ENCODE measurements around the gene IMMT.
"Not testable (repeated sequence)": the region's sequence is repeated elsewhere in the genome, so short reads cannot be mapped to it uniquely, and the experiment has no call there.

IMMT gene

DNA sequence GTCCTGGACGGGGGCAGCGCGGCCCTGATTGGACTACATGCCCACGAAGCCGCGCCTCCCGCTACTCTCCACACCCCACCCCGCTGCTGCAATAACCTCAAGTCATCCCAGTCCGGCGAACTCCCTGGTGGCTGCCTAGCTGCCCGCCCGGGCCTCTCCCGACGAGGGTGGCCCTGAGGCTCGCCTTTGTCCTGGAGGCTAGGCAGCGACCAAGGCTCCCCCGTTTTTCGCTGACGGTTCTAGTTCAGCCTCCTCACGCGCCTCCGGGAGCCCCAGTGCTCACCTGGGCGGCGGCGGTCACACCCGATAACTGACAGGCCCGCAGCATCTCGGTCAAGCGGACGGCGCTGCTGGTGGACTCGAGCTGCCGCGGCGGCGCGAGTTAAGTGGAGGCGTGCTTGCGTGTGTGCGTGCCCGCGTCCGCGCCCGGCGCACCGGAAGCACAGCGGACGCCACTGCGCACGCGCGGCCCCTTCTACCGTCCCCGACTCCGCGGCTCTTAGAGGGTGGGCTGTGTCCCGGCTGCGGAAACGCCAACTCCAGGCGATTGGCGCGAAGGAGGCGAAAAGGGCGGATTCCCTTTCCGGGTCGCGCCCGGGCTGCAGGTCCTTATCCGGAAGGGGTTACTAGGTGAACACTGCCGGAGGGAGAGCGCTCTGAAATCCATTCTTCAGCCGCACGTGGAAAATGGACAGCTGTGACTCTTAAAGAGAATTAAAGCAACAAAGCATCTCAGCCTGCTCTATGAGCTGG is at the start of gene IMMT:
TSS of gene IMMT (minus strand) at position 408 of the 753 bp plus-strand sequence. CDS start at position 328, 80 bp downstream.
- Mint-ChIP-seq H3K4me3 (peak within 1 kb of the TSS; percentile 93), H3K36me3 (ENCODE audit: low read depth) (peaks cover 30% of the 10 kb centered on the region), H3K27me3 (ENCODE audit: low read depth) (no peaks in the 10 kb centered on the region), H3K9me3 (no peaks in the 10 kb centered on the region), H3K27ac (peak within 1 kb of the TSS; percentile 89), H3K4me1 (ENCODE audit: low read depth) (peaks cover 32% of the 10 kb centered on the region)
- peak; percentile 94 for DNase-seq (ENCODE audit: low spot score)

DNA sequence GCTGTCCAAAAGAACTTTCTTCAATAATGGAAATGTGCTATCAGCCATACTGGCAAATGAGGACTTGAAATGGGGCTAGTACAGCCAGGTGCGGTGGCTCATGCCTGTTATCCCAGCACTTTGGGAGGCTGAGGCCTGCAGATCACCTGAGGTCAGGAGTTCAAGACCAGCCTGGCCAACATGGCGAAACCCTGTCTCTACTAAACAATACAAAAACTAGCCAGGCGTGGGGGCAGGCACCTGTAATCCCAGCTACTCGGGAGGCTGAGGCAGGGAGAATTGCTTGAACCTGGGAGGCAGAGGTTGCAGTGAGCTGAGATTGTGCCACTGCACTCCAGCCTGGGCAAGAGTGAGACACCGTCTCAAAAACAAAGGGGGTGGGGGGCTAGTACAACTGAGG is 49.5 kb upstream of the IMMT start:
- H3K4me3 Mint-ChIP-seq; H3K36me3 Mint-ChIP-seq (ENCODE audit: low read depth); DNase-seq (ENCODE audit: low spot score); H3K27ac Mint-ChIP-seq; H3K4me1 Mint-ChIP-seq (ENCODE audit: low read depth); H3K27me3 Mint-ChIP-seq (ENCODE audit: low read depth); H3K9me3 Mint-ChIP-seq: not testable (repeated sequence)

DNA sequence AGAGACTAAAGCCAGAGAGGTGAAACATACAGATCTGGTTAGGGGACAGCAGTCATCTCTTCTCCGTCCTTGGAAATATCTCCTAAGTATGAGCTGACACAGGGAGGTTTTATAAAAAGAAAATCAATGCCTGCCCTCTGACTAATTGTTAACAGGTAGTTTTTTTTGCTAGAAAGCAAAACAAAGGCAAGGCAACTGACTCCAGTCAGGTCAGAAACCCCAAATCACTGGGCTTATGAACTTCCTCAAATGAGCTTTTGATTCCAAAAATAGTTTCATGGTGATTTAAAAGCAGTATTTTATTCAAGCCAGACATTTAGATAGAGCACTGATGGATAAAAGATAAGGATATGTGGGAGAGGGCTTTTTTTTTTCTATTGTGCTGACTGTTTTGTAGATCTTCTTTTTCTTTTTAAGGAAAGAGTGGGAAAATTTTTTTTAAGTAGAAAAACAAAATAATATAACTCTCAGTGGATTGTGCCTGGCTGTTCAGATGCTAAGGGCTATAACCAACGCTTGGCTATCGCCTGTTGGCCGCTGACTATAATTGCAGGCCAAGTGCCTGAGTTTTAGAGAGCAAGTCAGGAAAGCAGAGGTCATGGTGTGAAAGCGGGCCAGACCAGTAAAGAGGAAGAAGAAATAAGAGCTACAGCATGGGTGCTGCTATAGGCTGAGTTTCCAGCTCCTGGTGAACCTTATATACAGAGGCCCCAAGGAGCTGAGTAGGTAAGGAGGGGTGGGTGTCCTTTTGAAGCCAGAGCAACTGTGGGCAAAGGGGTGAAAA is 48.9 kb upstream of the IMMT start:
- peaks cover 5% of the 10 kb centered on the region for H3K4me1 Mint-ChIP-seq (ENCODE audit: low read depth)
- DNase-seq (ENCODE audit: low spot score), result no peak
- H3K27me3 Mint-ChIP-seq (ENCODE audit: low read depth), result peaks cover 7% of the 10 kb centered on the region
- H3K9me3 Mint-ChIP-seq, result no peaks in the 10 kb centered on the region
- no peak overlapping the region for H3K27ac Mint-ChIP-seq
- H3K36me3 Mint-ChIP-seq (ENCODE audit: low read depth), result no peaks in the 10 kb centered on the region
- H3K4me3 Mint-ChIP-seq, result no peak overlapping the region

DNA sequence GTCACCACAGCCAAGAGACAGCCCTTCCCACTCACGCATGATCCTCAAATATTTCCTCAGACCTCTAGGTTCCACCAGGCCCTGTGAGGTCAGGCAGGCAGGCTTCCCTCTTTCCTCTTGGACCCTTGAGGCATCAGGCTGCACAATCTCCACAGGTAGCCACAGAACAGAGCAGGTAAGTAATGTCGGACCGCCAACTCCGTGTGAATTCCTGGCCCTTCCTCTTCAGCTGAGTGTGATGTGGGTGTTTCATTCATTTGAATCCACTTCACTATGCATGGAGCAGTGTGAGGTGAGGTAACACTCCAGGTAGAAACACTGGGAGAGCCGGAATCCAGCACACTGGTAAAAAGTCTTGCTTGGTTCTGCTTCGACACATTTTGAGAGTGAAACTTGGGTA is 48.0 kb upstream of the IMMT start:
- Mint-ChIP-seq H3K9me3 (no peaks in the 10 kb centered on the region), H3K4me1 (ENCODE audit: low read depth) (peaks cover 10% of the 10 kb centered on the region), H3K36me3 (ENCODE audit: low read depth) (no peaks in the 10 kb centered on the region), H3K27me3 (ENCODE audit: low read depth) (peaks cover 7% of the 10 kb centered on the region), H3K27ac (no peak overlapping the region), H3K4me3 (no peak overlapping the region)
- DNase-seq (ENCODE audit: low spot score), result no peak

DNA sequence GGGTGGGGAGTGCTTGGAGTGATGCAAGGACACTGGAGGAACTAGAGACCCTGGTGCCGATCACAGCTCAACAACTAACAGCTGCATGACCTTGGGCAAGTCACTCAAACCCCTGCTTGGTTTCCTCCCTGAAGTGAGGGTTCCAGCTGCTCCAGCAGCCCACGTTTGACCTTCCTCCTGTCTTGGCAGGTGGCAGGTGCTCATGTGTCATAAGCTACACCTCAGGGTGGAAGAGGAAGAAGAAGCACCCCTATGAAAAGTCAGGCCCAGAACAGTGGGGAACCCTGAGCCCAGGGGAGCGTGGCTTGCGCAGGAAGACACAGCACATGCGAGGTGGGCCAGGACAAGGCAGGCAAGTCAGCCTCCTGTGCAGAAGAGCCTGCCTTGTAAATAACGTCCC is 46.3 kb upstream of the IMMT start:
- Mint-ChIP-seq H3K9me3 (no peaks in the 10 kb centered on the region), H3K27ac (no peak overlapping the region), H3K4me3 (no peak overlapping the region), H3K4me1 (ENCODE audit: low read depth) (peaks cover 17% of the 10 kb centered on the region), H3K36me3 (ENCODE audit: low read depth) (no peaks in the 10 kb centered on the region), H3K27me3 (ENCODE audit: low read depth) (peaks cover 7% of the 10 kb centered on the region)
- DNase-seq (ENCODE audit: low spot score), result no peak

DNA sequence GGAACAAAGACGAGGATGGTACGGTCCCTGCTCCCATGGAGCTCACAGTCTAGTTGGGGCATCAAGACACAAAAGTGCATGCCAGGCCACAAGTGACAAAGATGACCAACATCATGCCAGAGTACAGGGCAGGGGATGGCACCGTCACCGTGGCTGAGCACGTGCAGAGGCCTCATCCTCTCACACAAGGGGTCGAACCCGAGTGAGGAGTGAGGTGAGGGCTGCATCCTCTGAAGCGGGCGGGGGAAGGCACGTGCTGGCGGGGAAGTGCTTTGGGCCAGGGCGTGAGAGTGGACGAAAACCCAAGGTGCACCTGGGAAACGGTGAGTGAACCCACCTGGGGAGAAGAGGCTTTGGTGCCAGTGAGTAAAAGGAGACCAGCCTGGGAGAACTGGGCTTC is 45.0 kb upstream of the IMMT start:
- no peak overlapping the region for H3K4me3 Mint-ChIP-seq
- no peaks in the 10 kb centered on the region for H3K36me3 Mint-ChIP-seq (ENCODE audit: low read depth)
- no peaks in the 10 kb centered on the region for H3K9me3 Mint-ChIP-seq
- DNase-seq (ENCODE audit: low spot score), result no peak
- no peak overlapping the region for H3K27ac Mint-ChIP-seq
- peaks cover 7% of the 10 kb centered on the region for H3K27me3 Mint-ChIP-seq (ENCODE audit: low read depth)
- peaks cover 17% of the 10 kb centered on the region for H3K4me1 Mint-ChIP-seq (ENCODE audit: low read depth)

DNA sequence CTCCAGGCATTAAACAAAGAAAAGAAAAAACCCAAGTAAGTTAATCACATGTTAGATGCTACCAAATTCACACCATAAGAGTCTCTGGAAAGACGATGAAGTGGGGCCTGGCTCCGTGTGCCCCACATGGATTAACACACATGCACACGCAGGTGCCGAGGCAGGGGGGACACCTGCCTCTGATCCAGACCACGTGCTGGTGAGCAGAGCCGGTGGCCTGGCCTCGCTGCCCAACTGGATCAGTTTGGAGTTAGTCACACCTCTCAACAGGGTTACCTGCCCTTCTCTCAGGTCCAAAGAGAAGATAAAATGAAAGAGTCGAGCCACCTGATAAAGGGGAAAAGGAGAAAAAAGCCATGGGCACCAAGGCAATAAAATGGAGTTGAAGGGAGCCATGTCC is 44.5 kb upstream of the IMMT start:
- Mint-ChIP-seq H3K27me3 (ENCODE audit: low read depth) (peaks cover 11% of the 10 kb centered on the region), H3K27ac (peak overlapping the region; percentile 14)

DNA sequence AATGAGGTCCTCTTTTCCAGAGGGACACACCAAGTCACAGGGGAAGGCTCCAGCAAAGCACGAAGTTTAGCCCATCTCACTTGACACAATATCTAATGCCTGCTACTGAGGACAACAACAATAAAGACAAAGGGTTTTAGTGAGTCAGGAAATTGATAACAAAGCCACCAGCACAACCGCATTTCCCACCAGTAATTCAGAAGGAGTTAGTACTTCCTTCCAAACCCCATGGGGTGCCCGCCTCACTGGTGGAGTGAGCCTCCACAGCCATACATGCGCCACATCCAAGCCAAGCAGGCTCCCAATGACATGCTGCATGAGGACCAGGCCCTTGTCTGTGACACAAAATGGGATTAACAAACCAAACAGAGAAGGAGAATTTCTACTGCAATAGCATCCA is 44.1 kb upstream of the IMMT start:
- Mint-ChIP-seq H3K4me3 (no peak overlapping the region), H3K27ac (peak overlapping the region; percentile 14), H3K36me3 (ENCODE audit: low read depth) (no peaks in the 10 kb centered on the region), H3K4me1 (ENCODE audit: low read depth) (peaks cover 17% of the 10 kb centered on the region), H3K27me3 (ENCODE audit: low read depth) (peaks cover 14% of the 10 kb centered on the region), H3K9me3 (no peaks in the 10 kb centered on the region)
- DNase-seq (ENCODE audit: low spot score), result no peak

More for the DNA sequence above, 44.5 kb upstream of the IMMT start:
- H3K36me3 Mint-ChIP-seq (ENCODE audit: low read depth), result no peaks in the 10 kb centered on the region
- peaks cover 17% of the 10 kb centered on the region for H3K4me1 Mint-ChIP-seq (ENCODE audit: low read depth)
- H3K9me3 Mint-ChIP-seq, result no peaks in the 10 kb centered on the region
- DNase-seq (ENCODE audit: low spot score), result no peak
- no peak overlapping the region for H3K4me3 Mint-ChIP-seq

DNA sequence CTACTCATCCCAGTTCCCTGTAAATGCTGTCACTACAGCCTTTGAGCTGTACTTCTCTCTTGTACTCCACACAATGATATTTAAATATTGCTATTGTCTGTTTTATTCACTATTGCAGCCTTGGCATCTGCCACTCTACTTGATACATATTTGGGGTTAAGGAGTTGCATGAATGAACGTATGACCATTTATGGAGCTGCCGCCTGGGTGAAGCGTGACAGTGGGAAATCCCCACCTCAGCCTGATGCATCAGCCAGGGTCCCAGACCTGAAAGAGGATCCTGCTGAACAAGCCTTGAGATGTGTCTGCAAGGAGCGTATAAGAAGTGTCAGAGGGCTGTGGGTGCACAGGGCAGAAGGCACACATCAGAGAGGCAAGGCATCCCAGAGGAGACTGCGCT is 43.1 kb upstream of the IMMT start:
- Mint-ChIP-seq H3K27ac (peak overlapping the region; percentile 74), H3K4me3 (peak overlapping the region; percentile 71), H3K4me1 (ENCODE audit: low read depth) (peaks cover 17% of the 10 kb centered on the region), H3K36me3 (ENCODE audit: low read depth) (no peaks in the 10 kb centered on the region), H3K27me3 (ENCODE audit: low read depth) (peaks cover 21% of the 10 kb centered on the region), H3K9me3 (no peaks in the 10 kb centered on the region)
- peak; percentile 59 for DNase-seq (ENCODE audit: low spot score)

DNA sequence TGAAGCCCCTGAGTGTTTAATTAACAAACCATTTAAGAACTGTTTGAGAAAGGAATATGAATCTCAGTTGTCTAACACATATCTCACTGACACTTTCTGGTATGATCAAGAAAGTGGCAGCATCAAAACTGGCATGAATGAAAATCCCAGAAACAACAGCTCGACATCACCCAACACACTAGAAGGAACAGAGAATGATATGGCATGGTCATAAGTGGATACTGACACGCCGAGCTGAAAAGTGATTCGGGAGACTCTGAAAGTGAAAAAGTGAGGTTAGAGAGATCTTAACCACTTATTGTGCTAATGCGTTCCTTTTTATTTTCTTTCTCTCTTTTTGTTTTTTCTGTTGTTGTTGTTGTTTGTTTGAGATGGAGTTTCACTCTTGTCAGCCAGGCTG is 41.9 kb upstream of the IMMT start:
- Mint-ChIP-seq H3K27ac (no peak overlapping the region), H3K27me3 (ENCODE audit: low read depth) (peaks cover 15% of the 10 kb centered on the region), H3K9me3 (no peaks in the 10 kb centered on the region), H3K36me3 (ENCODE audit: low read depth) (no peaks in the 10 kb centered on the region), H3K4me3 (no peak overlapping the region), H3K4me1 (ENCODE audit: low read depth) (peaks cover 17% of the 10 kb centered on the region)
- no peak for DNase-seq (ENCODE audit: low spot score)

DNA sequence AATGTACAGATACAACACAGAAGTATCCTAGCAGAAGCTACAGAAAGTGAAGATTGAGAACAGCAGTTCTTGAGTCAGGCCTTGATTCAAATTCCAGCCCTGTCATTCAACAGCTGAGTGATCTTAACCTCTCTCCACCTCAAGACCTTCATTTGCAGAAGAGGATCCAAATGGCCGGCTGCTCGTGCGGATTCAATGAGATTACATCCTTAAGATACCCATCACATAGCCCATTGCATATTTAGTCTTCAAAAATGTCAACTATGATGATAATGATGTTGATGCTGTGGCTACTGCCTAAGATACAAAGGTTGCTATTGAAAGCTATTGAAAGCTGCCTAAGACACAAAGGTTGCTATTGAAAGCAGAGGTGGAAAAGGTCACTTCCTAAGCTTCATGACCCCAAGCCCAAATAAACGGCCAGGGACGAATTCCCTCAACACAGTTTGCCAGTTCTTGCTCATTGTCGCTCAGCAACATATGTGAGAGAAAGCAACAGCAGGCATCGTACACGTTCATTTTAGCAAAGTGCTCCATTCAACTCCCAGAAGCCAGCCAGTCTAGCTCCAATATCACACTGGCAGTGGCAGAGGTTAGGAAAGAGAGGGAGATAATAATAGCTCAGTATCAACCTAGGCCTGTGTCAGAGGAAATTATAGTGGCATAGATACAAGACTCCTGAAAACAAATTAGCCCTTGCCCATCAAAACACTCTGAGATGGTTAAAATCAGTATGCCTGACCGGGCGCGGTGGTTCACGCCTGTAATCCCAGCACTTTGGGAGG is 40.1 kb upstream of the IMMT start:
- Mint-ChIP-seq H3K27ac (no peak overlapping the region), H3K9me3 (no peaks in the 10 kb centered on the region), H3K4me3 (no peak overlapping the region), H3K36me3 (ENCODE audit: low read depth) (no peaks in the 10 kb centered on the region), H3K4me1 (ENCODE audit: low read depth) (peaks cover 17% of the 10 kb centered on the region), H3K27me3 (ENCODE audit: low read depth) (peaks cover 15% of the 10 kb centered on the region)
- no peak for DNase-seq (ENCODE audit: low spot score)

DNA sequence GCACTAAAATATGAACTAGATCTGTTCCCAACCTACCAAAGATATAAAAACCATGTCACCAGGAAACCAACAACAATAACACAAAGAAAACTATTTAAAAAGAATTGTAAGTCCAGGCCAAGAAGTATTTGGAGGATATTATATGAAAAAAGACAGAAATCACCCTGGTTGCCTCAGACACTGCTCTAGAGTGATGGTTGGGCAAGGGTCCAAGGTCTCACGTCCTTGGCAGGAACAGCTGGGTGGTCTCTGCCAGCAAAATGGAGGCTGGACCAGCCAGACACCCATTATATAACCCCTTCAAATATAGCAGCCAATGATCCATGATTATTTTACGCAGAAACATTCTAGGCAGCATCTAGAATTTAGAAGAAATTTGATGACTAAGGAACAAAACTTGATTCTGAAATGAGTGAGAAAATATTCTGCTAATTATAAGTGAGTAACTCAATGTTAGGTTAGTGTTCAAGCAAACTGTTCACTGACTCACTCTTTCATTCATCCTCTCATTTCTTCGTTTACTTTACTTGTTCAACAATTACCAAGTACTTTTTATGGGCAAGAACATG is 39.4 kb upstream of the IMMT start:
- DNase-seq (ENCODE audit: low spot score), result no peak
- Mint-ChIP-seq H3K27ac (no peak overlapping the region), H3K36me3 (ENCODE audit: low read depth) (no peaks in the 10 kb centered on the region), H3K27me3 (ENCODE audit: low read depth) (peaks cover 15% of the 10 kb centered on the region), H3K4me1 (ENCODE audit: low read depth) (peaks cover 17% of the 10 kb centered on the region), H3K4me3 (no peak overlapping the region), H3K9me3 (no peaks in the 10 kb centered on the region)

DNA sequence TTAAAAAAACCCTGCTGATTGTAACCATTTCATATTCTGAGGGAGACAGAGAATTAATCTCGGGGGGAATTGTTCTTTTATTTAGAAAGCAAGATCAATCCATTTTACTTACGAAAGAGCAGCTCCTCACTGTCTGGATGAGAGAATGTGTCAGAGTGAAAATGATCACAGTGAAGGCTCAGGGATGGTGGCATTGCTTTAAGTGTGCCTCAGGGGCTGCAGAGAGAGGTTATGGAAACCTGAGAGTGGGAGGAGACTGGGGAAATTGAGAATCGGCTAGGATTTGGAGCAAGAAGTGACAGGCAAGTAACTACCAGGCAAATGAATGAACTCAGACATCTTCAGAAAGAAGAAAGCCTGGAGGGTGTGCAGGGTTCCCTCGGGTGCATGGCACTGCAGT is 38.2 kb upstream of the IMMT start:
- DNase-seq (ENCODE audit: low spot score), result no peak
- peaks cover 15% of the 10 kb centered on the region for H3K27me3 Mint-ChIP-seq (ENCODE audit: low read depth)
- H3K36me3 Mint-ChIP-seq (ENCODE audit: low read depth), result no peaks in the 10 kb centered on the region
- H3K4me1 Mint-ChIP-seq (ENCODE audit: low read depth), result peaks cover 11% of the 10 kb centered on the region
- H3K4me3 Mint-ChIP-seq, result no peak overlapping the region
- no peaks in the 10 kb centered on the region for H3K9me3 Mint-ChIP-seq
- H3K27ac Mint-ChIP-seq, result no peak overlapping the region

DNA sequence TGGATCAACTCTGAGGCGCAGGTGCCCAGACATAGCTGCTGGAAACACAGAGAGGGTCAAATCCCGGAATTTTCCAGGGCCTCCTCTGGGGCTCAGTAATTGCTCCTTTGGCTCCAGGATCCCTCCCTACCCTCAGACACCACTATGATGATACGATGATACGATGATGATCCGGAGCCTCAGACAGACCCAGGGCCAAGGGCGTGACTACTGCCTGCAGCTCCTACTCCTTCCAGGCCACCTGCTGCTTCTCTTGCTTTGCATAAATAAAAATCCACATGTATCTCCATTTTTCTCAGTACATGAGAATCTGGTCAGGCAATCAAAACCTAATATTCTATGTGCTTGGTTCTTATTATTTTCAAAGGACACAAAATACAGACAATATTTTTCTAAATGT is 37.6 kb upstream of the IMMT start:
- H3K4me1 Mint-ChIP-seq (ENCODE audit: low read depth), result peaks cover 8% of the 10 kb centered on the region
- H3K27me3 Mint-ChIP-seq (ENCODE audit: low read depth), result peaks cover 15% of the 10 kb centered on the region
- no peak for DNase-seq (ENCODE audit: low spot score)
- no peak overlapping the region for H3K27ac Mint-ChIP-seq
- no peaks in the 10 kb centered on the region for H3K9me3 Mint-ChIP-seq
- no peak overlapping the region for H3K4me3 Mint-ChIP-seq
- no peaks in the 10 kb centered on the region for H3K36me3 Mint-ChIP-seq (ENCODE audit: low read depth)
